ENCODE measurements around the gene COX11.

The COX11 gene

GRCh38 chr17:54992797-54993639, 24.6 kb upstream of the COX11 start:
- TF ChIP-seq, protein P1, sequence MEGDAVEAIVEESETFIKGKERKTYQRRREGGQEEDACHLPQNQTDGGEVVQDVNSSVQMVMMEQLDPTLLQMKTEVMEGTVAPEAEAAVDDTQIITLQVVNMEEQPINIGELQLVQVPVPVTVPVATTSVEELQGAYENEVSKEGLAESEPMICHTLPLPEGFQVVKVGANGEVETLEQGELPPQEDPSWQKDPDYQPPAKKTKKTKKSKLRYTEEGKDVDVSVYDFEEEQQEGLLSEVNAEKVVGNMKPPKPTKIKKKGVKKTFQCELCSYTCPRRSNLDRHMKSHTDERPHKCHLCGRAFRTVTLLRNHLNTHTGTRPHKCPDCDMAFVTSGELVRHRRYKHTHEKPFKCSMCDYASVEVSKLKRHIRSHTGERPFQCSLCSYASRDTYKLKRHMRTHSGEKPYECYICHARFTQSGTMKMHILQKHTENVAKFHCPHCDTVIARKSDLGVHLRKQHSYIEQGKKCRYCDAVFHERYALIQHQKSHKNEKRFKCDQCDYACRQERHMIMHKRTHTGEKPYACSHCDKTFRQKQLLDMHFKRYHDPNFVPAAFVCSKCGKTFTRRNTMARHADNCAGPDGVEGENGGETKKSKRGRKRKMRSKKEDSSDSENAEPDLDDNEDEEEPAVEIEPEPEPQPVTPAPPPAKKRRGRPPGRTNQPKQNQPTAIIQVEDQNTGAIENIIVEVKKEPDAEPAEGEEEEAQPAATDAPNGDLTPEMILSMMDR (IDR thresholded peaks at IDR 0.05; ENCODE audit: insufficient read depth, low read length, missing control alignments): peak; percentile 30
- CTCF ChIA-PET: interaction anchor here (0.6 to 7.9 kb wide), 29 partner anchors 8 to 532 kb away, joined by 3 to 109 read pairs (median 4); partner anchors contain the start of genes COX11 and STXBP4

GRCh38 chr17:54991567-54991966, 23.1 kb upstream of the COX11 start:
- ChIA-PET POLR2A (no interaction called here), CTCF (interaction anchor here (1.0 to 7.9 kb wide), 11 partner anchors 9 to 366 kb away, joined by 3 to 109 read pairs (median 20); partner anchors contain the start of genes COX11 and STXBP4)

More at GRCh38 chr17:54992797-54993639, 24.6 kb upstream of the COX11 start:
- POLR2A ChIA-PET: no interaction called here
- H3K4me3 ChIP-seq (ENCODE audit: low read depth, low read length): no peak overlapping the region
- no peak for DNase-seq (ENCODE audit: low read depth, low spot score)

DNA sequence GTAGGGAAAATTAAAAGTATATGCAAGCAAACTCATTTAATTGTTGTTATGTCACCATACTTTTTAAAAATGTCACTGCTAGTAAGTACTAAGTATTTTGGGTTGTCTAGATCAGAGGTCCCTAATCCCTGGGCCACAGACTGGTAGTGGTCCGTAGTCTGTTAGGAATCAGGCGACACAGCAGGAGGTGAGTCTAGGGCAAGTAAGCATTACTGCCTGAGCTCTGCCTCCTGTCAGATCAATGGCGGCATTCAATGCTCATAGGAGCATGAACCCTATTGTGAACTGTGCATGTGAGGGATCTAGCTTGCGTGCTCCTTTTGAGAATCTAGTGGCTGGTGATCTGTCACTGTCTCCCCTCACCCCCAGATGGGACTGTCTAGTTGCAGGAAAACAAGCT, 21.7 kb upstream of the COX11 start:
- TF ChIP-seq, protein P1 (IDR thresholded peaks at IDR 0.05; ENCODE audit: insufficient read depth, low read length, missing control alignments): no peak
- no peak overlapping the region for H3K4me3 ChIP-seq (ENCODE audit: low read depth, low read length)
- CTCF ChIA-PET: interaction anchor here (6.7 to 7.9 kb wide), 2 partner anchors 15 to 304 kb away, joined by 56 to 104 read pairs; no protein-coding TSS in a partner anchor
- DNase-seq (ENCODE audit: low read depth, low spot score): no peak
- POLR2A ChIA-PET: no interaction called here

More at GRCh38 chr17:54991567-54991966, 23.1 kb upstream of the COX11 start:
- TF ChIP-seq, protein P1 (IDR thresholded peaks at IDR 0.05; ENCODE audit: insufficient read depth, low read length, missing control alignments): no peak
- DNase-seq (ENCODE audit: low read depth, low spot score): no peak
- no peak overlapping the region for H3K4me3 ChIP-seq (ENCODE audit: low read depth, low read length)

DNA sequence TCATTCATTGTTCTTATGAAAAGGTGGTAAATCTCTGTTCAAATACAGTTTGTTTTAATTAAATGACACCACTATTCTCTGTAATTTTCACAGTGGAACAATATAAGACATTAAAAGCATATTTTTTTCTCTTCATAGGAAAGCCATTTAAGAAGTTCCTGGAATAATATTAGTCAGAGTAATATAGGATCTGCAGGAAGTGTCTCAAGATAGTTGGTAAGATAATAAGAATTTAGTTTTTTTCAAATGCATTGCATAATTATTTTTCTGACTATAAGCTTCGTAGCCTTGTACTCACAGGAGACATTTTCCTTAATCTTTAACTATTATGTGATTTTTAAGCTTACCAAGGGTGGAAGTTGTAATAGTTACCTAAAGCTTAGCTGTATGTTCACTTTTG, 17.0 kb upstream of the COX11 start:
- DNase-seq (ENCODE audit: low read depth, low spot score): no peak
- ChIA-PET POLR2A (no interaction called here), CTCF (interaction anchor here (0.9 to 1.7 kb wide), 5 partner anchors 8 to 363 kb away, joined by 3 to 12 read pairs (median 5); no protein-coding TSS in a partner anchor)
- TF ChIP-seq, protein P1 (IDR thresholded peaks at IDR 0.05; ENCODE audit: insufficient read depth, low read length, missing control alignments): no peak
- H3K4me3 ChIP-seq (ENCODE audit: low read depth, low read length): no peak overlapping the region

DNA sequence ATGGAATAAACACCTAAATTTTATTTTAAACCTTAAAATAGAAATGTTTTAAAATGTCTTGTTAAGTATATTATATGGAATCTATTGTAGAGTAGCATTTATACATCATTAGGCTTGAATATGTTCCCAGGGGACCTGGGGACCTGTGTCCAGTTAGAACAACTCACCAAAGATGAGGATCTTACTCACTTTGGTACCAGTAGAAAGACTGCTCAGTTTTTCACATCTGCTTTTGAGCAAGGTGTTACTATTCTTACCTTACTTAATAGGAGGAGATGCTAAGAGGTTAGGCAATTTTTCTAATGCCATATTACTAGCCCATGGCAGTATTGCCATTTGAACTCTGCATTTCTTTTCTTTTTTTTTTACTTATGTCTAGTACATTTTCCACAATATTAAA, 14.8 kb upstream of the COX11 start:
- H3K4me3 ChIP-seq (ENCODE audit: low read depth, low read length): no peak overlapping the region
- CTCF ChIA-PET: interaction anchor here (1.7 kb wide), 1 partner anchor 9 kb away, joined by 13 read pairs; no protein-coding TSS in a partner anchor
- POLR2A ChIA-PET: no interaction called here
- TF ChIP-seq, protein P1 (IDR thresholded peaks at IDR 0.05; ENCODE audit: insufficient read depth, low read length, missing control alignments): no peak
- DNase-seq (ENCODE audit: low read depth, low spot score): no peak

- no peak overlapping the region for H3K4me3 ChIP-seq (ENCODE audit: low read depth, low read length)
- ChIA-PET CTCF (interaction anchor here (1.7 kb wide), 1 partner anchor 10 kb away, joined by 13 read pairs; no protein-coding TSS in a partner anchor), POLR2A (no interaction called here)
- TF ChIP-seq, protein P1 (IDR thresholded peaks at IDR 0.05; ENCODE audit: insufficient read depth, low read length, missing control alignments): no peak
- DNase-seq (ENCODE audit: low read depth, low spot score): peak; percentile 53
These were observed 13.9 kb upstream of the COX11 start for GRCh38 chr17:54982399-54982798.
